B cell (primary cell): ENCODE data around the gene EPOP. TPM values are rescaled to one million over a fixed set of nuclear protein-coding genes. Genes with fewer than 3 reads are reported as not detected.

ENCODE experiments used
- ATAC-seq: fragments of 200-7000 bp; cut with Tn5 transposase; one replicate; pipeline ENCODE4 v1.10.0; 2021; ENCODE audit warnings: low read depth, mild to moderate bottlenecking, moderate number of reproducible peaks, moderate library complexity
- CTCF ChIA-PET: fragments of 350-600 bp; sonication (Branson Sonifier 250); formaldehyde crosslinking; loops from one replicate; lab custom pipeline; 2021; ENCODE audit warnings: antibody characterized with exemption, inconsistent platforms; lab: Charles Lee
- POLR2A ChIA-PET: fragments of 350-600 bp; sonication (Branson Sonifier 250); formaldehyde crosslinking; loops from one replicate; lab custom pipeline; 2021; ENCODE audit warnings: antibody characterized with exemption; lab: Charles Lee
- DNase-seq: peaks from one replicate; pipeline ENCODE4 v3.0.0; 2013
- H2AFZ ChIP-seq: 2 replicates; pipeline ENCODE4 v1.6.1; 2012; ENCODE audit warnings: mild to moderate bottlenecking, low read depth, low read length; ENCODE audit not compliant: insufficient read depth, poor library complexity, severe bottlenecking
- H3K27ac ChIP-seq, 2 donors: 1 replicate in 1 of 2; 2 replicates in 1 of 2; pipeline ENCODE4 v1.5.1; 2012 to 2013; ENCODE audit warnings: low read length in 2 of 2, mild to moderate bottlenecking in 2 of 2, moderate library complexity in 1 of 2
- H3K27me3 ChIP-seq, 4 experiments: fragments of 200-600 bp in 1 of 4; sonication (generic) in 1 of 4; replicated peaks in 1 of 4; 1 replicate in 2 of 4; 2 replicates in 2 of 4; pipeline versions ENCODE4 v1.6.1 to v1.7.0; 2013 to 2016; ENCODE audit warnings: low read length in 3 of 4, mild to moderate bottlenecking in 2 of 4, mixed read lengths in 1 of 4, moderate library complexity in 1 of 4; ENCODE audit not compliant: insufficient read depth in 4 of 4, control insufficient read depth in 3 of 4; ENCODE audit errors: control extremely low read depth in 1 of 4
- H3K36me3 ChIP-seq, 2 experiments: replicated peaks in 1 of 2; 1 replicate in 1 of 2; 2 replicates in 1 of 2; pipeline versions ENCODE4 v1.6.1 to v1.7.1; 2013; ENCODE audit warnings: low read length in 1 of 2; ENCODE audit not compliant: insufficient read depth in 2 of 2, control insufficient read depth in 1 of 2; ENCODE audit errors: control extremely low read depth in 1 of 2, extremely low read depth in 1 of 2
- H3K4me1 ChIP-seq, 2 donors: fragments of 200-600 bp in 1 of 2; sonication (generic) in 1 of 2; 1 replicate in 1 of 2; 2 replicates in 1 of 2; pipeline versions ENCODE4 v1.5.1 to v1.6.1; 2013 to 2017; ENCODE audit warnings: low read length in 2 of 2; ENCODE audit not compliant: control insufficient read depth in 2 of 2, insufficient read depth in 2 of 2
- H3K4me2 ChIP-seq: replicated peaks from 2 replicates; pipeline ENCODE3; 2012; ENCODE audit warnings: mild to moderate bottlenecking, low read depth, low read length; ENCODE audit not compliant: poor library complexity, severe bottlenecking
- H3K4me3 ChIP-seq, 5 experiments: fragments of 200-600 bp in 1 of 5; sonication (generic) in 1 of 5; 1 replicate in 3 of 5; 2 replicates in 2 of 5; pipeline versions ENCODE4 v1.5.1 to v1.7.0; 2011 to 2016; ENCODE audit warnings: low read length in 4 of 5, mild to moderate bottlenecking in 4 of 5, low read depth in 2 of 5, control low read depth in 1 of 5, moderate library complexity in 1 of 5; ENCODE audit not compliant: insufficient read depth in 1 of 5; ENCODE audit errors: control extremely low read depth in 1 of 5, extremely low read depth in 1 of 5
- H3K79me2 ChIP-seq: fragments of 200-600 bp; sonication (generic); one replicate; pipeline ENCODE4 v1.6.0; 2016; ENCODE audit warnings: low read length; ENCODE audit not compliant: control insufficient read depth, insufficient read depth
- H3K9ac ChIP-seq: fragments of 200-600 bp; sonication (generic); 2 replicates; pipeline ENCODE4 v1.6.1; 2017; ENCODE audit warnings: mild to moderate bottlenecking, low read length, moderate library complexity
- H3K9me3 ChIP-seq, 3 donors: one replicate each; pipeline versions ENCODE4 v1.6.1 to v1.7.1; 2013; ENCODE audit warnings: low read length in 2 of 3; ENCODE audit not compliant: control insufficient read depth in 2 of 3, insufficient read depth in 1 of 3; ENCODE audit errors: control extremely low read depth in 1 of 3
- H4K20me1 ChIP-seq: 2 replicates; pipeline ENCODE4 v1.6.0; 2012; ENCODE audit warnings: mild to moderate bottlenecking, low read length; ENCODE audit not compliant: insufficient read depth, control insufficient read depth, poor library complexity, severe bottlenecking
- H3K27ac Mint-ChIP-seq: one replicate; pipeline ENCODE4 v1.8.0; 2021; ENCODE audit warnings: mixed read lengths
- H3K27me3 Mint-ChIP-seq: one replicate; pipeline ENCODE4 v1.8.0; 2021; ENCODE audit warnings: mixed read lengths
- H3K4me1 Mint-ChIP-seq: one replicate; pipeline ENCODE4 v1.8.0; 2021; ENCODE audit warnings: mixed read lengths
- H3K4me3 Mint-ChIP-seq: one replicate; pipeline ENCODE4 v1.8.0; 2021; ENCODE audit warnings: mixed read lengths
- H3K9me3 Mint-ChIP-seq: one replicate; pipeline ENCODE4 v1.8.0; 2022; ENCODE audit warnings: mixed read lengths; ENCODE audit not compliant: insufficient read depth
- CTCF ChIP-seq: fragments of 200-600 bp; IDR thresholded peaks from one replicate; pipeline ENCODE4 v1.8.0; 2022; ENCODE audit warnings: antibody characterized with exemption, mild to moderate bottlenecking
- EZH2 ChIP-seq: IDR thresholded peaks from 2 replicates; pipeline ENCODE4 v1.6.1; 2012; ENCODE audit warnings: borderline replicate concordance, low read depth, mild to moderate bottlenecking, moderate library complexity, low read length; ENCODE audit not compliant: insufficient read depth, poor library complexity, severe bottlenecking
- WGBS: methylation state at CpG from one replicate; pipeline ENCODE4 v1.1.5; 2013; ENCODE audit warnings: missing lambda C conversion rate; ENCODE audit not compliant: insufficient coverage; 5-methylcytosine and 5-hydroxymethylcytosine counted together
- intact Hi-C: fragments of 100-400 bp; cut with micrococcal nuclease; formaldehyde crosslinking; loops from one replicate; pipeline ENCODE4 v1.10.0; 2022
- polyA plus RNA-seq: library from polyadenylated mRNA; depleted of rRNA; stranded (reverse); fragments of >200 nt; gene quantifications from 2 replicates; pipeline ENCODE4 v1.2.3, GENCODE V29; 2012
- total RNA-seq, 2 donors: library from RNA; stranded (reverse); fragments of 120-200 nt in 1 of 2; gene quantifications; 1 replicate in 1 of 2; 2 replicates in 1 of 2; pipeline versions ENCODE4 v1.2.3 to v1.2.4, GENCODE V29; 2013 to 2022

Gene EPOP
- total and polyA plus RNA-seq, 2 donors (not counting 1 experiment from before 2014, with no cell fraction given), result 0.66 to 1.2 TPM

- Histone ChIP-seq H3K4me1 (peaks cover 24 to 39% of the 10 kb centered on the region in 2 donors), H4K20me1 (no peaks in the 10 kb centered on the region), H3K9ac (no peak overlapping the region), H2AFZ (no peak overlapping the region), H3K4me3 (no peak overlapping the region), H3K36me3 (no peaks in the 10 kb centered on the region), H3K79me2 (no peaks in the 10 kb centered on the region), H3K9me3 (peaks cover 0 to 7% (median 0%) of the 10 kb centered on the region in 3 donors), H3K4me2 (no peak overlapping the region), H3K27me3 (peaks cover 0 to 73% (median 39%) of the 10 kb centered on the region in 4 experiments), H3K27ac (no peak overlapping the region)
- Mint-ChIP-seq H3K9me3 (no peaks in the 10 kb centered on the region), H3K4me3 (peak overlapping the region; percentile 48), H3K27ac (no peak overlapping the region), H3K4me1 (peaks cover 29% of the 10 kb centered on the region), H3K27me3 (peaks cover 62% of the 10 kb centered on the region)
- WGBS, result no CpG with 5 or more reads among the region's 12 CpGs
- no peak for DNase-seq
- no peak for TF ChIP-seq CTCF
- TF ChIP-seq EZH2, result no peak
- CTCF ChIA-PET, result interaction anchor here (0.6 to 1.7 kb wide), 6 partner anchors 9 to 114 kb away, joined by 3 to 4 read pairs (median 4); no protein-coding TSS in a partner anchor
- ATAC-seq, result no peak
- POLR2A ChIA-PET, result interaction anchor here (1.2 kb wide), 1 partner anchor 8 kb away, joined by 4 read pairs; no protein-coding TSS in a partner anchor
- intact Hi-C loops, result no loop called here
Observed at GRCh38 chr17:38671939-38672720, 2.6 kb downstream of the EPOP start.

GRCh38 chr17:38669520-38669919 lies 5.2 kb downstream of the EPOP start:
- Histone ChIP-seq H3K36me3 (no peaks in the 10 kb centered on the region), H4K20me1 (no peaks in the 10 kb centered on the region), H3K27me3 (peaks cover 0 to 63% (median 33%) of the 10 kb centered on the region in 4 experiments), H3K4me2 (no peak overlapping the region), H3K9me3 (peaks cover 0 to 7% (median 0%) of the 10 kb centered on the region in 3 donors), H3K9ac (no peak overlapping the region), H2AFZ (no peak overlapping the region), H3K27ac (no peak overlapping the region), H3K4me3 (no peak overlapping the region), H3K4me1 (peaks cover 7 to 17% of the 10 kb centered on the region in 2 donors), H3K79me2 (no peaks in the 10 kb centered on the region)
- intact Hi-C loops, result loop anchor here (5.0 kb wide), 1 partner anchor 242 kb away; the partner anchor contains the start of gene ARHGAP23
- WGBS, result 17% methylated on average over 6 of the region's 6 CpGs
- DNase-seq (no peak), ATAC-seq (no peak)
- TF ChIP-seq EZH2 (no peak), CTCF (no peak)
- CTCF ChIA-PET, result interaction anchor here (1.2 to 11.8 kb wide), 8 partner anchors 9 to 225 kb away, joined by 3 to 161 read pairs (median 15); partner anchors contain the start of gene CISD3
- H3K9me3 Mint-ChIP-seq, result no peaks in the 10 kb centered on the region
- peaks cover 9% of the 10 kb centered on the region for H3K4me1 Mint-ChIP-seq
- peaks cover 57% of the 10 kb centered on the region for H3K27me3 Mint-ChIP-seq
- H3K4me3 Mint-ChIP-seq, result no peak overlapping the region
- POLR2A ChIA-PET, result no interaction called here
- no peak overlapping the region for H3K27ac Mint-ChIP-seq
